ENCODE results near the gene ESRRA. TPM values are rescaled to one million over a fixed set of nuclear protein-coding genes. Genes with fewer than 3 reads are reported as not detected.

The ESRRA gene
- total and polyA plus RNA-seq, 2 of the 4 experiments (the other 2 are of a cell fraction), result 10.2 to 15.0 TPM

- peaks cover 6 to 42% of the 10 kb centered on the region in 2 experiments for H3K79me1 ChIP-seq (ENCODE audit: low read depth in 1 of 2, low read length in 2 of 2)
- H2AFZ ChIP-seq (replicated peaks; ENCODE audit: low read length, poor library complexity), result peak overlapping the region; percentile 60
- peak overlapping the region; percentile 98; the same call in 1 of the 2 replicates for H4K91ac ChIP-seq (ENCODE audit: insufficient read depth, low read depth, low read length)
- H3K14ac ChIP-seq (replicated peaks; ENCODE audit: low read depth, low read length), result no peak overlapping the region
- CTCF ChIA-PET, result interaction anchor here (1.1 to 2.8 kb wide), 3 partner anchors 11 to 39 kb away, joined by 3 to 27 read pairs (median 6); partner anchors contain the start of genes PRDX5 and TRMT112
- peaks cover 8% of the 10 kb centered on the region for H3K36me3 ChIP-seq (ENCODE audit: control insufficient read depth, insufficient read depth, low read length)
- in situ Hi-C loops (cut with MboI; ENCODE audit: low sequenced_read_pairs), result no loop called here
- WGBS, 2 experiments (ENCODE audit: extremely low coverage in 2 of 2, insufficient read length in 1 of 2), result 76% methylated on average over 11 of the region's 25 CpGs; no CpG with 5 or more reads in 1 of the 2 experiments
- no peak for ATAC-seq (ENCODE audit: low read depth)
- H2AK9ac ChIP-seq (replicated peaks; ENCODE audit: low read depth, low read length, poor library complexity), result peak overlapping the region; percentile 85
- BruUV-seq (replicated peaks), result no TSS peak
- no peak overlapping the region for H3K56ac ChIP-seq (ENCODE audit: extremely low read depth, insufficient read depth, low read length)
- POLR2A ChIA-PET (ENCODE audit: unreplicated experiment), result no interaction called here
- H3K27ac ChIP-seq (ENCODE audit: insufficient read depth, low read length), result no peak overlapping the region
- 0 out of 2 replicates have a peak overlapping the region, but pooled peaks have one; percentile 99 for H3K4ac ChIP-seq (ENCODE audit: low read depth, low read length)
- dilution Hi-C loops (cut with HindIII; ENCODE audit: low sequenced_read_pairs, unreplicated experiment), result no loop called here
- H3K18ac ChIP-seq (ENCODE audit: low read depth, low read length), result no peak overlapping the region
- no peaks in the 10 kb centered on the region for H4K20me1 ChIP-seq (ENCODE audit: insufficient read depth, low read length)
- H2BK5ac ChIP-seq (ENCODE audit: low read depth, low read length, poor library complexity, severe bottlenecking), result no peak overlapping the region
- peak; percentile 26; the same call in 1 of the 2 replicates for TF ChIP-seq RAD21 (IDR thresholded peaks at IDR 0.05; ENCODE audit: low read length)
- TF ChIP-seq, protein P1, sequence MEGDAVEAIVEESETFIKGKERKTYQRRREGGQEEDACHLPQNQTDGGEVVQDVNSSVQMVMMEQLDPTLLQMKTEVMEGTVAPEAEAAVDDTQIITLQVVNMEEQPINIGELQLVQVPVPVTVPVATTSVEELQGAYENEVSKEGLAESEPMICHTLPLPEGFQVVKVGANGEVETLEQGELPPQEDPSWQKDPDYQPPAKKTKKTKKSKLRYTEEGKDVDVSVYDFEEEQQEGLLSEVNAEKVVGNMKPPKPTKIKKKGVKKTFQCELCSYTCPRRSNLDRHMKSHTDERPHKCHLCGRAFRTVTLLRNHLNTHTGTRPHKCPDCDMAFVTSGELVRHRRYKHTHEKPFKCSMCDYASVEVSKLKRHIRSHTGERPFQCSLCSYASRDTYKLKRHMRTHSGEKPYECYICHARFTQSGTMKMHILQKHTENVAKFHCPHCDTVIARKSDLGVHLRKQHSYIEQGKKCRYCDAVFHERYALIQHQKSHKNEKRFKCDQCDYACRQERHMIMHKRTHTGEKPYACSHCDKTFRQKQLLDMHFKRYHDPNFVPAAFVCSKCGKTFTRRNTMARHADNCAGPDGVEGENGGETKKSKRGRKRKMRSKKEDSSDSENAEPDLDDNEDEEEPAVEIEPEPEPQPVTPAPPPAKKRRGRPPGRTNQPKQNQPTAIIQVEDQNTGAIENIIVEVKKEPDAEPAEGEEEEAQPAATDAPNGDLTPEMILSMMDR (conservative IDR thresholded peaks at IDR 0.05; ENCODE audit: low read depth, low read length), result peak; percentile 43
- peak; percentile 58; the same call in 1 of the 2 replicates for TF ChIP-seq MAZ (IDR thresholded peaks at IDR 0.05; ENCODE audit: borderline replicate concordance, low read depth, low read length)
- no peak for TF ChIP-seq POLR2A (IDR thresholded peaks at IDR 0.05; ENCODE audit: low read depth, low read length)
- no peak overlapping the region for H2BK15ac ChIP-seq (ENCODE audit: low read depth, low read length)
- H2BK20ac ChIP-seq (ENCODE audit: low read depth, low read length), result no peak overlapping the region; the same call in 1 of the 2 replicates
- no peak overlapping the region; a peak in 1 of 4 replicates for H4K8ac ChIP-seq (ENCODE audit: low read depth in 2 of 2, low read length in 2 of 2)
- no peak overlapping the region for H3K4me3 ChIP-seq (ENCODE audit: insufficient read depth, low read depth, low read length)
- H3K9me1 ChIP-seq (ENCODE audit: insufficient read depth, low read length), result peaks cover 18% of the 10 kb centered on the region
- peak overlapping the region; percentile 73 for H2BK120ac ChIP-seq (ENCODE audit: low read depth, low read length)
- DNase-seq, result no peak
- H3K4me1 ChIP-seq (ENCODE audit: control insufficient read depth, insufficient read depth, low read length), result peaks cover 27% of the 10 kb centered on the region
- peak overlapping the region; percentile 66 for H2AK5ac ChIP-seq (ENCODE audit: low read depth, low read length)
- H3K9ac ChIP-seq (ENCODE audit: low read depth, low read length), result no peak overlapping the region
- no peak overlapping the region for H3K23ac ChIP-seq (ENCODE audit: low read depth, low read length)
- H3K27me3 ChIP-seq (ENCODE audit: control insufficient read depth, insufficient read depth, low read length), result no peaks in the 10 kb centered on the region
- H4K5ac ChIP-seq (ENCODE audit: low read depth, low read length), result no peak overlapping the region
- no peak overlapping the region for H3K4me2 ChIP-seq (ENCODE audit: low read depth, low read length)
- H3K9me3 ChIP-seq (ENCODE audit: control insufficient read depth, insufficient read depth, low read length), result no peaks in the 10 kb centered on the region
- intact Hi-C loops (cut with micrococcal nuclease), result loop anchor here (5.0 kb wide), 1 partner anchor 296 kb away; no protein-coding TSS in a partner anchor
These were observed 51.4 kb downstream of the ESRRA start for GRCh38 chr11:64356498-64357411.

All from IMR-90 (cell line).